ENCODE measurements around the gene C5orf15.

C5orf15 gene

DNA sequence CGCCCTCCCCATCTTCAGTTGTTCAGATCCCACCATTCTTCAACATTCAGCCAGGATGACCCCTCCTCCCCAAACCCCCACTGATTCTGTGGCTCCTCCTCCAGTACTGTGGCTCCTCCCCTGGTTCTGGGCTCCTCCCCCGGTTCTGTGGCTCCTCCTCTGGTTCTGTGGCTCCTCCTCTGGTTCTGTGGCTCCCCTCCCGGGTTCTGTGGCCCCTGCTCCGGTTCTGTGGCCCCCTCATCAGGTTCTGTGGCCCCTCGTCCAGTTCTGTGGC, 32.8 kb downstream of the C5orf15 start:
- no peak for DNase-seq

DNA sequence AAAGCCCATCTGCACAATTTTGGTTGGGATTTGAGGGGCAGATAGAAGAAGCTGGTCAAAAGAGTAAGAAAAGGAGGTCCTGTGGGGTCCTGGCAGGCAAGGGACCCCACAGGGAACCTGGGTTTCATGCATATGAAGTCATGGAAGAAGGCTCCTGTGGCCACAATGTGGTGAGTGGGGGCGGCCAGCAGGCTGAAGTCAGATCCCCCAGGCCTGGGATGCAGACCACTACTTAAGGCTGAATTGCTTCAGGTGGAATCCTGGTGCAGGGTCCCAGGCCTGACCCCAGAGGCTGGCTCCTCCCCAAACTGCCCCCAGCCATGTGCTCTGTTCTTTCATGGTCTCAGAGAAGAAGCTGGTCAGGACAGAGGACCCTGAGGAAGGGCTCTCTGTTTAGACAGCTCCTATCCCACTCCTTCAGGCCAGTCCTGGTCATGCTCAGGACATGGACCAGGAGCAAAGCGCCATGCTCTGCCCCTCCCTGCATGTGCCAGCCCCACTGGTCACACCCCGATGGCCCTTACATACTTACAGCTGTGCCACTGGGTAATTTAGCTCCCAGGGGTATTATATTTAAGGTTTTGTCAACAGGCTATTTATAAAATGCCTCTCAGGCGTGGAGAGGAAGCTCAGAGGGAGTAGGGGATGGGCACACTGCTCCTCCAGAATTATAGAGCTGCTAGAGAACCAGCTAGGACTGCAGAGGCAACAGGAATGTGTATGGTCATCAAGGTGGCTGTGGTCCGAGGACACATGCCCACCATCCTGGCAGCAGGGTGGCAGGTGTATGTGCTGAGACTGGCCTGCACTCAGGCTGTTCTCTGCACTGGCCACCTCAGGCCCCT, 33.4 kb downstream of the C5orf15 start:
- DNase-seq = no peak

DNA sequence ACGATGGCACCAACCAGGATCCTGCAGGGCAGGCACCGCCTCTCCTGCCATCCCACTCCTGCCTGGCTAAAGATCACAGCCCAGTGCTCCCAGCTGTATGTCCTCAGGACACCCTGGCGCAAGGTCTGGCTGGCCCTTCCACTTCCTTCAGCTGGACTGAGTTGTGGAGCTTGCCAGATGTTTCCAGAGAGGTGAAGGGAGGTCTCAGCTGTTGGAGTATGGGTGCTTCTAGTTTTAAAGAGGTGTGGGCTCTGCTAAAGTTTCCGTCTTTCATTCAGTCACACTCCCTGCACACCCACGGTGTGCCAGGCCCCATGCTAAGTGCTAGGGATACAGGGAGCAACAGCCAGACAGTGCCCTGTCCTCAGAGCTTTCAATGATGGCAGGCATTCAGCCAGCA, 34.1 kb downstream of the C5orf15 start:
- no peak for DNase-seq

DNA sequence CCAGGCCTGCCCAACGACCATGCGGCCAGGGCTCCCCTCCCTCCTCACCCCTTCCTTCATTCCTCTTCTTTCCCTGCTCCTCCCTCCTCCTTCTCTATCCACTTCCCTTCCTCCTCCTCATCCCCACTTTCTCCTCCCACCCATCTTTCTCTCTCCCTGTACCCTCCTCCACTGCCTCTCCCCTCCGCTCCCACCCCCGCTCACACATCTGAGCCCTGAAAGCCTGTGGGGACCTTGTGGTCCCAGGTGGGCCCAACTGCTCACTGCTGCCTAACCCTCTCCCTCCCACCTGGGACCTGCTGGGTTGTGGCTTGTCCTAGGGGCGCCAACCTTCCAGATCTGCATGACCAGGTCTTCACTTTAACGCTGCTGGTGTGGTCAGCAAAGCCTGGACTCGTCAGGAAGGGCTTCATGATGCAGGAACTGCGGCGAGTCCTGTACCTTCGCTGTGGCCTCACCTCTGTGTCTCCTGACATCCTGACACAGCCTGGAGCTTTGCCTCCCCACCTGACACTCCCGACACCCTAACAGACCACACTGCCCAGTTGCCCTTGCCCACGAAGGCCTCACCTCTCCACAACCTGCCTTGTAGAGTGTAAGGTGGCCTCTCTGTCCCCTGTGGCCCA, 34.6 kb downstream of the C5orf15 start:
- DNase-seq = no peak

DNA sequence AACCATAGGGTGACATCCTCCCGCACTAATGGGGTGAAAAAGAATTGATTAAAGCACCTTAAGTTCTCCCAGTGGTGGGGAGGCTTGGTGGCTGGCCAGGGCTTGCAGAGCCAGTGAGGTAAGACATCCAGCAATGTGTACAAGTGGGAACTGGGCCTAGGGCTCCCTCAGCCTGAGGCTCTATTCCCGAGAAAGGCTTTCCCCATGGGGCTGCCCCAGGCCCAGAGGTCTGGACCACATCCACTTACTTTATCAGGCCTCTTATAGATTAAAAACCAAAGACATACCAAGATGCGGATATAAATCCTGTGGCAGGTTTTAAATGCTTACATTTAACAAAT, 35.3 kb downstream of the C5orf15 start:
- no peak for DNase-seq

DNA sequence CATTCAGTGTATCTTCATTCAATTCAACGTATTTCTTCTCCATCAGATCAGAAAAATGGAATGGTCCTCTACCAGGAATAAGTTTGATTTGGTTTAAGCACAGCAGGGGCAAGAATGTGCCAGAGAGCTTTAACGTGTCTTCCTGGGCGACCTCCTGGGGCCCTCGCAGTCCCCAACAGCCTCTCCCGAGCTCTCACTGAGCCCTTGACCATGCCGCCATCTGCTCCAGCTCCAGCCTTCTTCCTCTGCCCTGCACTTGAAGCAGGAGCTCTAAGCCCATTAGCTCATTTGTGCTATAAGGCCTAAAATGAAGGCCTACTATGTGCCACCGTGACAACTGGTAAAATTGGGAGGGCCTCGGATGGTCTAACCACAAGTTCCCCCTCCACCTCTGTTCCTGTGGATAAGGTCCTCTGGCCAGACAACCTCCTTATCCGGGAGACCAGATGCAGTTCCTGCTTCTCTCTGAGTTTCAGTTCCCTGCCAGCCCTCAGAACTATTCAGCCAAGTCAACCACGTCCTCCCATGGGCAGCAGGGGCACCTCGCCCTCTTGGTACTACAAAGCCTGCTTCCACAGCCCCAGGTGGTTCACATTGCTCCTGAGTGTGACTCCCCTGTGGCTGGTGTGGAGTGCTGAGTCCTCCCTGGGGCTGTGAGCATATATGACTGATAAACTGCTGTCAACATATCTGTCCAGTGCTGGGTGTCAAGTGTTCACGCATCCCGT, 35.8 kb downstream of the C5orf15 start:
- no peak for DNase-seq

DNA sequence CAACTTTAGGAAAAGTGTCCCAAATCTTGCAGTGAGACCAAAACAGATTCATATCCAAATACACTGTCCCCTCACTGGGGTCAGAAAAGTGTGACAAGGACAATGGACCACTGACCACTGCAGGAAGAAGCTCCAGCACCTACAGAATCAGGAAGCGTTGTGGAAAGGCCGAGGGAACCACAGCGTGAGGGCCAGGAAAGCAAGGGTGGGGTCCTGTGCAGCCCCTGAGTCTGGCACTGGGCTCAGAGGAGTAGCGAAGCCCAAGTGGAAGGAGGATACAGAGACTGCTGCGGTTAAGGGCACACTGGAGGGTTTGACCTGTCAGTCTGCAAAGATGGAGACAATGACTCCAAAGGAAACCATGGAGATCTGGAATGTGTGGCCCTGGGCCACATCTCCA, 36.9 kb downstream of the C5orf15 start:
- DNase-seq = no peak

DNA sequence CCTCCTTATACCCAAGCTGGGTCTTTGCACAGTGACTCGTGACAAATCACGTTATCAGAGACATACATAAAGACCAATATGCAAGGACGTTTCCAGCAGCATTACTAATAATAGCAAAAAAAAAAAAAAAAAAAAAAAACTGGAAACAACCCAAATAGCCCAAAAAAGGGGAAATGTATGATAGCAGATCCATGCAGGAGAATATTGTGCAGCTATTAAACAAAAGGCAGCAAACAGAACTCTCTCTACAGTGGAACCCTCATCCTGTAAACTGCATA, 37.7 kb downstream of the C5orf15 start:
- DNase-seq = no peak

DNA sequence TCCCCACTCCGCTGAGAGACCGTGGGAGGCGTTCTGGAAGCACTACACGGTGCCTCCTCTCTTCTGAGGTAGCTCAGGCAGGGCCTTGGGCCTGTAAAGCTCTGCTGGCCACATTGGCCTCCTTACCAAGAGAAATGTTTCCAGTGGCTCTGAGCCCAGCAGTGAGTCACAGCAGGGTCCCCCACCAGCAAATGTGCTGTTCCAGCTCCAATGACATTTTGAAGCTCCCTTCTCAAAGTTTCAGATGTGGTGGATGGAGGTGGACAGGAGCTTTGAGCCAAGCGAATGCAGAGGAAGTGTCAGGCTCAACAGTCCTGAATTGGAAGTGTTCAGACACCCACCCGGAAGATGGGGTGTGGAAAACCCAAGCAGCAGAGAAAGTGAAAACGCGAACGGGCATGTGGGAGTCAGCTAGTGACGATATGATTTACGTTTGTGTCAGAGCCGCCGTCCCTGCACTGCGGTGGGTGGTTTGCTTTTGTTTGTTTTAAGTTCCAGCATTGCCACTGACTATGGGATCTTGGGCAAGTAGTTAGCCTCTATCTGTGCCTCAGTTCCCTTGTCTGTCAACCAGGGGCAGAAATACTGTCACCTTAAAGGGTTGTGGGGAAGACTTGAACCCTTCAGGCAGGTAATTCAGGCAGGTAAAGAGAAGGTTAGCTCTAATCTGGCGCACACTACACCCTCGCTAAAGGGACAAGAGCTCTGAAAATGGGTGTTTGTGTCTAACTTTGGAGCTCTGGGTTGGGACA, 38.2 kb downstream of the C5orf15 start:
- peak; percentile 45 for DNase-seq

DNA sequence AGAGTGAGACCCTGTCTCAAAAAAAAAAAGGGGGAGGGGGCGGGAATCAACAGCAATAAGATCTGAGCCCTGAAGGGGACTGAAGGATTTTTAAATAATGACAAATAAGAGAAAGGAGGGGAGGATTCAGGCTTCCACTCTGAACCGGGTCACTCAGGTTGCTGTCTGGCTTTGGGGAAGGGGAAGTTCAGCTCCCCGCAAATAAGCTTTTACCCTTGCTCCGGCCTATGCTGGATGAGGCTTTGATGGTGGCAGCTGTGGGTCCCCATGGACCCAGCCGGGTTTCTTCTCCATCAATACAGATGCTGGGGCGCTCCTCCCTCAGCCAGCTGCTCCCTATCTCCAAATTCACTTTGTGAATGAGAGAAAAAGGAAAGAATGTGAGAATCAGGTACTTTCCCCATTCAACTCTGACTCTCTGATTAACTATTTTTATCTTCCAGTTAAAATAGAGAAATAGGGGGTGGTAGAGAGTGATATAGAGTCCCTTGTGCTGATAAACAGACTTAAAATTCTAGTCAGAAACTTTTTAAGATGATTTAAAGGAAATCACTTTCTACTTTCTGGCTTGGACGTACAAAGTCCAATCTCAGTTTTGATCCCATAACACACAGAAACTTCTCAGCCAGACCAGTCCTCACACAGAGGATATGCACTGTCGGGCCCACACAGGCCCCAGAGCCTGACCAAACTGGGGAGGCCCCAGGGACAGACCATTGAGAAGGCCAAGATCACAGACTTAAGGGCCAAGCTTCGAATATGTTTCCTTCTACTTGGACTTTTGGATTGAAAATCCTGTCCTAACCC, 39.6 kb downstream of the C5orf15 start:
- no peak for DNase-seq

DNA sequence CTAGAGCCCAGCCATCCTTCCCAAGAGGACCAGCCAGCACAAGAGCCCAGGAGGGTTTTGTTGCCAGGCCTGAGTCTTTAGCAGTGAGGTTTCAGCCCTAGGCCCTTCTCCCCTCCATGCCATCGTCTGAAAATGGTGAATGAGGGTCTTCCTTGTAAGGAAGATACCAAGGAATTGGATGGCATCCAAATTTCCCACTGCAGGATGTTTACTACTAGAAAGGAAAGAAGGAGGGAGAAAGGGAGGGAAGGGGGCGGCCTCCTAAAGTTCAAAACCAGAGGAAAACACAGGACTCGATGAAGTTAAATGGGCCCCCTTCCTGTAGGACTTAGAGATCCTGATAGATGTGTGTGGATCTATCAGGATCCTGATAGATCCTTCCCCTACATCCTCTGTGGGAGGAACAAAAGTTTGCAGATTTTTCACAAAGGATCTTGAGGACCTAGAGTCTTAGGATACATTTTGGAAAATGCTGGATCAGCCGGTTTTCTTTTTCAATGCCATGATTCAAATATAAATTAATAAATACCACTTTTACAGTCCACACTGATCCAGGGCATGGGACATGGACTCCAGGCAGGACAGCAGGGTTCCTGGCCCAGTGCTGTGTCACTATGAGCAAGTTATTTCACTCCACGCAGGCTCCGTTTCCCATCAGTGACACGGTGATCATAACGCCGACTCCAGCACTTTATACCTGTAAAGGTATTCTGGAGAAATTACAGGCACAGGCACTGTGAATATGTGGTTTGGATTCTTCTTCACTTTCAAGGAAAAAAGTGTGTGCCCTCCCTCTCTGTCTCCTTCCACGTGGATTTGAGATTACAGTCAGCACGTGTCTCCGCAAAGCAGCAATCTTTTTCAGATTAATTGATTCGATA, 40.9 kb downstream of the C5orf15 start:
- DNase-seq = no peak

DNA sequence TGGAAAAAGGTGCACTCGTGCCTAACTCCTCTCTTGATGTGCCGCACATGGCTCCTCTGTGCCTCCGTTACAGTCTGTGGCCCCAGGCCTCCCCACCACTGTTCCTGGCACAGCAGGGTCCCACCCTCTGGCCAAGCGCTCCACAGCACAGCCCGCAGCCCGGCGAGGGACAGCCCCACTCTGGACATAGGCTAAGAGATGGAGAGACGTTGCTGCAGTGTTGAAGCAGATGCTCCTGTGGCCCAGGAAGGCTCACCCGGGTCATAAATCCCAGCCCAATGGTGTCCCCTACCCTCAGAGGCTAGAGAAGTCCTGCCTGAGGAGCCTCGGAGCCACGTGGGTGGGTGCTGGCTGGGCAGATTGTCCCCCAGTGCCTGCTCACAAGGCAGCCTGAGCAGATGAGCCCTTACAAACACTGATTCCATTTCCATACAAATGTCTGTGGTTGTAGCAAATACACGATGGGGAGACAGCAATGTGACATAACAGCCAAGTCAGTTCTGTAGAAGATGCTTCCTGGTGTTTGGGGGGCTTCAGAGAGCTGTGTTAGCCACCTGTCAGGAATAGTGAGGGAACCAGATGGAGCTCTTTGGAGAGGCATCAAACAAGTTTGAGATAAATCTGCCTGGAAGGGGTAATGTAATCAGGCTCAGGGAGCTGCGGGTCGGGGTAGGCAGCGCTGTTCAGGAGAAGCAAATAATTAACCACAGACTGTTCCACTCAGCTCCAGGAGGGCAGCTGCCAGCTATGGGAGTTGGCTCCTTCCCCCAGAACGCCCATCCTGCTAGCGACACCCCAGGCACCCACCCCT, 41.7 kb downstream of the C5orf15 start:
- no peak for DNase-seq

DNA sequence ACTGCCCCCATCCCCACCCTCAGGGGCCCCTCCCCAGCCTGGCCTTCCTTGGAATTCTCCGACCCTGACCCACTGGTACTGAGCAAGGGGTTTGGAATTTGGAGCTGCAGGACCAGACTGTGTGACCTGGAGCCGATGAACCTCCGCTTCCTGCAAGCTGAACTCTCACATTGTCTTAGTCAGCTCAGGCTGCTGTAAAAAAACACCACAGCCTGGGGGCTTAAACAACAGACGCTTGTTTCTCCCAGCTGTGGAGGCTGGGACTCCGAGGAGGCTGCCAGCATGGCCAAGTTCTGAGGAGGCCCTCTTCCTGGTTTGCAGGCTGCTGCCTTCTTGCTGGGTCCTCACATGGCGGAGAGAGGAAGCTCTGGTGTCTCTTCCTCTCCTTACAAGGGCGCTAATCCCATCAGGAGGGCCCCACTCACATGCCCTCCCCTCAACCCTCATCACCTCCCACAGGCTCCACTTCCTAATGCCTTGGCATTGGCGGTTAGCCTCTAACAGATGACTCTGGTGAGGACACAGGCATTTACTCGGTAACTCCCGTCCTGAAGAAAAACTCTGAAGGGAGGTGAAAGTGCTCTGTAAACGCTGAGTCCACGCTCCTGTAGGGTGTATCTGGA, 42.4 kb downstream of the C5orf15 start:
- no peak for DNase-seq

DNA sequence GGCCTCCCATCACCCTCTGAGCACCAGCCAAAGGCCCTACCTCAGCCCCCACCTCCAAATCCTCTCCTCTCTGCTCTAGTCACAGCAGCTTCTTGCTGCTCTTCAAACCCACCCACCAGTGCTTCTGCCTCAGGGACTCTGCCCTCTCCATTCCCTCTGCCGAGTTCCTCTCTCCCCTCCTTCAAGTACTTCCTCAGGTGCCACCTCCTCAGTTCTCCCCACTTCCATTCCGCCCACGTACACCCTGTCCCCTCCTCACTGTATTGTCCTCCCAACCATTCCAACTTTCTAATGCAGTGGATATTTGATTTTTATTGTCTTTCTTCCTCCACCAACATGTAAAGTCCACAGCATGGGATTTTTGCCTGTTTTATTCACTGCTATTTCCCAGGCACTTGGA, 43.2 kb downstream of the C5orf15 start:
- DNase-seq = no peak

DNA sequence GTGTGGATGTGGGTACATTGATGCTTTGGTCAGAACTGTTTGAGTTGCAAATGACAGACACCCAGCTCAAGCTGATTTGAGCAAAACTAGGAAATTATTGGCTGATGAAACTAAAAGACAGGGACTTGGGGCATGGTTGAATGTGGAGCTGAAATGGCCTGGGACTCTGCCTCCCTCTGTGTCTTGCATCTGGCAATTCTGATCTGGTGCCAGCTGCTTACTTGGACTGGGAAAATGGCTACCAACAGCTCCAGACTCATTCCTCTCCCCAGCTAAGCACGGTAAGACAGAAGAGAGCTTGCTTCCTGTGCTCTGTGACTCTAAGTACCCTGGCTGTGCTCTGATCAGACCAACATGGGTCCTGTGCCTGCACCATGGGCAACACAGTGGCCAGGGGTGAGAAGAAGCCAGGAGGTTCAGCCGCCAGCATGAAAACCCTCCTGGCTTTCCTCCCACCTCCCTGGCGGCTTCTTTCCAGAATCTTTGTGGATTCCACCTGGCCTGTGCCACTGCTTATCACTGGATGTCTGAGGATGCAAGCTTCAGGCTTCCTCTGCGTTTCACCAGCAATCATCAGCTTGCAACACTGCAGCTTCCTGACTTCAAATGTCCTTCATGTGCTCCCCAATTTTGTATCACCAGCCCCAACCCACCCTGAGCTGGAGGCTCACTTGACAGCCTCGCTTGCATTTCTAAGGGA, 44.1 kb downstream of the C5orf15 start:
- no peak for DNase-seq

DNA sequence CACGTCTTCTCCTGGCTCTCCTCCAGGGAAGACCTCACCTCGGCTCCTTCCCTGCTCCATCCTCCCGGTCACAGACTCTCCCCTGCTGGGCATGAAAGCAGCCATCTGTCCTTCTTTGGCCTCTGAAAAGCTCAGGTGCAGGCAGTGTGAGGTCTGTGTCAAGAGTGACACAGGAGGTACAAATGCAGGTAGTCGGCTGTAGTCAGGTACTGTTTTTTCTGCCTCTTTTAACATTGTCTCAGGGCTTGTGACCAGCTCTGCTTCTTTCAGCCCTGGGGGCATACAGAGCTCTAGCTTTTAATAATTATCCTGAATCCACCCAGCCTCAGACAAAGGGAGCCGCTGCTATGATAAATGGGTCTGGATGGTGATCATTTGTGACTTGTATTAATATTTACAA, 46.4 kb downstream of the C5orf15 start:
- no peak for DNase-seq

DNA sequence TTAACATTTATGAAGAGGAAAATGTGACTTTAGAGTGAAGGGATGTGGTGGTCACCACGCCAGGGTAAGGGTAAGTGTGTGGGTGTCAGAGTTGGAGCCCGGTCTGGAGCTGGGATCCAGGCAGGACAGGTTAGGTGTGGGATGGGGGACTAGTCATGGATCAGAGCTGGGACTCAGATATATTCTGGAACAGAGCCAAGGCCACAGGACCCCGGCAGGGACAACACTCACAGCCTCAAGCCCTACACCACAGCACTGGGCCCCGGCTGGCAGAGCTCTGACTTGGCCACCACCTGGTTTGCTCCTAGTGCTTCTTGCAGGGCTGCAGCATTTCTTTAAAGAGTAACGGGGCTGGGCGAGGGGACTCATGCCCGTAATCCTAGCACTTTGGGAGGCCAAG, 47.4 kb downstream of the C5orf15 start:
- no peak for DNase-seq

DNA sequence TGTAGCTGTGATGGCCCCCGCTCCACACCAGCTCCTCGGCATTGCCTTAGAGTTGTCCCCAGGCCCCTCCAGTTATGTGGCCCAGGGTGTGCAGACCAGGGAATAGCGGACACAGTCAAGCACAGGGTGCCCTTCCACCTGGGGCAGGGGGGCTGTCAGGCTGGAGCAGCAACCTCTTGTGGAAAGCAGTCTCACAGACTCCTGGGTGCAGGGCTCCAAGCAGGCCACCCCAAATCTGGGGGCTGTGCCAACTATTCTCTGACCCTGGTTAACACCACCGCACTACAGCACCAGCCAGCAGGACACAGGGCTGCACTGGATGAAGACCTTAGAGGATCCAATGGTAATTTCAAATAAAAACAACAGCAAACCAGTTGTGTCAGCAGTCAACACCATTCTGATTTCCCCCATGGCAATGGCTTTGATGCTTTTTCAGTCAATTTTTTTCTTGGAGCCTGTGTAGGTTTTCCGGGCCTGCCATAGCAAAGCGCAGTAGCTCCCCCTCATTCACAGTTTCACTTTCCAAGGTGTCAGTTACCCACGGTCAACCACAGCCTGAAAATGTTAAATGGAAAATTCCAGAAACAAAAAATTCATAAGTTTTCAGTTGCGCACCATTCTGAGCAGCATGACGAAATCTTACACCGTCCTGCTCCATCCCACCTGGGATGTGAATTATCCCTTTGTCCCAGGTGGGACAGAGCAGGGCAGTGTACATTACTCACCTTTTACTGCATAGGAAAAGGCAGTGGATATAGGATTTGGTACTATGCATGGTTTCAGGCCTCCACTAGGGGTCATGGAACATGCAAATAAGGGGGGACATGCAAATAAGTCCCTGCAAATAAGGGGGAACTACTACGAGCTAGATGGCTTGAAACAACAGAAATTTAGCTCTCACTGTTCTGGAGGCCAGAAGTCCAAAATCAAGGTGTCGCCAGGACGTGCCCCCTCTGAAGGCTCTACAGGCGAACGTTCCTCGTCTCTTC, 49.0 kb downstream of the C5orf15 start:
- DNase-seq = no peak

DNA sequence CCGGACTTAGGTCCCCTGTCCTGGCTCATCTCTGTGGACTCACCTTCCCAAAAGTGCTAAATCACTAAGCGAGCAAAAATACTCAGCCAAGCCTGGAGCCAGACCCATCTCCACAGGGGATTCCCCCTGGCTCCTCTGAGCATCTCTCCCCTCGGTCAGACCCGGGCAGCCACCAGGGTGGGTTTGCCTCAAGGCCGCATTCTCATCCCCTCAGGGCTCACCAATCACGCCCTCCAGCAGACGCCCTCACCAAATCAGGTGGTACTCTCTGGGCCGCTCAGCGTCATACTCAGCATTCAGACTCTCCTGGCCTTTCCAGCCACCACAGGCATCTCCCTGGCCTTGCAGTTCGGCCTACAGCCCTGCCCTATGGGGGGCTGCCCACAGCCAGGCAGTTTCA, 49.7 kb downstream of the C5orf15 start:
- DNase-seq = no peak

All from activated CD4-positive, CD25-positive, alpha-beta regulatory T cell treated with anti-CD3 and anti-CD28 coated beads, Interleukin-2, amount 50 U/mL, for 72 hours (primary cell).